ENCODE measurements around the gene ARID1B.

Gene ARID1B

GRCh38 chr6:157236040-157236725 lies 459.0 kb downstream of the ARID1B start:
- no peak for DNase-seq

- no peak for DNase-seq
Measured at GRCh38 chr6:157238346-157238745, 461.2 kb downstream of the ARID1B start.

GRCh38 chr6:157239148-157239547 lies 462.0 kb downstream of the ARID1B start:
- DNase-seq = no peak

- no peak for DNase-seq
Measured at GRCh38 chr6:157239671-157240058, 462.5 kb downstream of the ARID1B start.

GRCh38 chr6:157240059-157240959 lies 463.1 kb downstream of the ARID1B start:
- no peak for DNase-seq

- no peak for DNase-seq
Measured at GRCh38 chr6:157240960-157241311, 463.8 kb downstream of the ARID1B start.

- DNase-seq = no peak
Measured at GRCh38 chr6:157242791-157243190, 465.6 kb downstream of the ARID1B start.

GRCh38 chr6:157244175-157244574 lies 467.0 kb downstream of the ARID1B start:
- DNase-seq = no peak

GRCh38 chr6:157244780-157245179 lies 467.6 kb downstream of the ARID1B start:
- no peak for DNase-seq

- no peak for DNase-seq
Measured at GRCh38 chr6:157245436-157245835, 468.3 kb downstream of the ARID1B start.

GRCh38 chr6:157246048-157246630 lies 469.0 kb downstream of the ARID1B start:
- no peak for DNase-seq

GRCh38 chr6:157246771-157247484 lies 469.8 kb downstream of the ARID1B start:
- no peak for DNase-seq

GRCh38 chr6:157248264-157248663 lies 471.1 kb downstream of the ARID1B start:
- no peak for DNase-seq

- no peak for DNase-seq
Measured at GRCh38 chr6:157249826-157250225, 472.6 kb downstream of the ARID1B start.

GRCh38 chr6:157251586-157252247 lies 474.5 kb downstream of the ARID1B start:
- no peak for DNase-seq

GRCh38 chr6:157253017-157253416 lies 475.8 kb downstream of the ARID1B start:
- no peak for DNase-seq

- DNase-seq = no peak
Measured at GRCh38 chr6:157253699-157254098, 476.5 kb downstream of the ARID1B start.

- no peak for DNase-seq
Measured at GRCh38 chr6:157254538-157254937, 477.4 kb downstream of the ARID1B start.

GRCh38 chr6:157255079-157255478 lies 477.9 kb downstream of the ARID1B start:
- DNase-seq = no peak

- DNase-seq = no peak
Measured at GRCh38 chr6:157258878-157259277, 481.7 kb downstream of the ARID1B start.

GRCh38 chr6:157259443-157259842 lies 482.3 kb downstream of the ARID1B start:
- DNase-seq = no peak

Measured in hippocampal formation (tissue), 2 donors.